ENCODE data around the gene FEZF2. TPM values are rescaled to one million over a fixed set of nuclear protein-coding genes. Genes with fewer than 3 reads are reported as not detected.

FEZF2 gene
- total RNA-seq, 1 donor from 2014 or later: not detected

GRCh38 chr3:62372621-62373041 lies 719 bp downstream of the FEZF2 start:
- no peak overlapping the region for H3K27ac ChIP-seq (replicated peaks)
- TF ChIP-seq CTCF (IDR thresholded peaks at IDR 0.05; ENCODE audit: borderline replicate concordance): no peak
- H3K4me1 ChIP-seq: peaks cover 67% of the 10 kb centered on the region
- H3K36me3 ChIP-seq: no peaks in the 10 kb centered on the region
- no peak for DNase-seq
- intact Hi-C loops (cut with micrococcal nuclease): no loop called here
- H3K4me3 ChIP-seq: peak overlapping the region; percentile 36
- H3K9me3 ChIP-seq (replicated peaks): no peaks in the 10 kb centered on the region
- H3K27me3 ChIP-seq (ENCODE audit: low read depth): peaks cover 100% of the 10 kb centered on the region

GRCh38 chr3:62371720-62372591 lies 1.4 kb downstream of the FEZF2 start:
- peaks cover 68% of the 10 kb centered on the region for H3K4me1 ChIP-seq
- DNase-seq: no peak
- no peak overlapping the region for H3K27ac ChIP-seq (replicated peaks)
- intact Hi-C loops (cut with micrococcal nuclease): no loop called here
- H3K36me3 ChIP-seq: no peaks in the 10 kb centered on the region
- TF ChIP-seq CTCF (IDR thresholded peaks at IDR 0.05; ENCODE audit: borderline replicate concordance): no peak
- H3K9me3 ChIP-seq (replicated peaks): no peaks in the 10 kb centered on the region
- peaks cover 100% of the 10 kb centered on the region for H3K27me3 ChIP-seq (ENCODE audit: low read depth)
- H3K4me3 ChIP-seq: peak overlapping the region; percentile 36

- no peak overlapping the region for H3K27ac ChIP-seq (replicated peaks)
- no peak overlapping the region for H3K4me3 ChIP-seq
- H3K9me3 ChIP-seq (replicated peaks): no peaks in the 10 kb centered on the region
- peaks cover 100% of the 10 kb centered on the region for H3K27me3 ChIP-seq (ENCODE audit: low read depth)
- peaks cover 68% of the 10 kb centered on the region for H3K4me1 ChIP-seq
- intact Hi-C loops (cut with micrococcal nuclease): no loop called here
- no peaks in the 10 kb centered on the region for H3K36me3 ChIP-seq
- DNase-seq: no peak
- no peak for TF ChIP-seq CTCF (IDR thresholded peaks at IDR 0.05; ENCODE audit: borderline replicate concordance)
Observed at GRCh38 chr3:62370858-62371719, 2.3 kb downstream of the FEZF2 start.

- H3K4me1 ChIP-seq: peaks cover 68% of the 10 kb centered on the region
Observed at GRCh38 chr3:62370112-62370857, 3.1 kb downstream of the FEZF2 start.

More at GRCh38 chr3:62370112-62370857, 3.1 kb downstream of the FEZF2 start:
- H3K27me3 ChIP-seq (ENCODE audit: low read depth): peaks cover 100% of the 10 kb centered on the region
- H3K9me3 ChIP-seq (replicated peaks): no peaks in the 10 kb centered on the region
- H3K27ac ChIP-seq (replicated peaks): no peak overlapping the region
- TF ChIP-seq CTCF (IDR thresholded peaks at IDR 0.05; ENCODE audit: borderline replicate concordance): no peak
- H3K4me3 ChIP-seq: no peak overlapping the region
- intact Hi-C loops (cut with micrococcal nuclease): no loop called here
- DNase-seq: no peak
- no peaks in the 10 kb centered on the region for H3K36me3 ChIP-seq
